ENCODE data around the gene RAD51B. TPM values are rescaled to one million over a fixed set of nuclear protein-coding genes. Genes with fewer than 3 reads are reported as not detected.

The RAD51B gene
- total and polyA plus RNA-seq, 2 of the 13 experiments (the other 11 are each of a cell fraction or from before 2014, with no cell fraction given), result 7.0 to 9.5 TPM

- TF ChIP-seq ARID5B (CRISPR knock-in tag; IDR thresholded peaks at IDR 0.05) (peak; percentile 14; the same call in 1 of the 2 replicates), SMC3 (IDR thresholded peaks at IDR 0.05; ENCODE audit: low read length) (peak; percentile 76), ZNF605 (CRISPR knock-in tag; IDR thresholded peaks at IDR 0.05) (no peak), NFKB2 (CRISPR knock-in tag; IDR thresholded peaks at IDR 0.05; ENCODE audit: borderline replicate concordance) (no peak), SKI (IDR thresholded peaks at IDR 0.05; ENCODE audit: partially characterized antibody) (peak; percentile 87), ZNF550 (CRISPR knock-in tag; IDR thresholded peaks at IDR 0.05; ENCODE audit: borderline replicate concordance) (no peak), HBP1 (CRISPR knock-in tag; IDR thresholded peaks at IDR 0.05; ENCODE audit: low read depth) (no peak), PATZ1 (CRISPR knock-in tag; IDR thresholded peaks at IDR 0.05) (peak; percentile 89), GATAD2A (CRISPR knock-in tag; IDR thresholded peaks at IDR 0.05) (0 out of 2 replicates have a peak, but pooled peaks have one; percentile 22), NCOA2 (CRISPR knock-in tag; IDR thresholded peaks at IDR 0.05) (0 out of 2 replicates have a peak, but pooled peaks have one; percentile 13), ZNF24 (IDR thresholded peaks at IDR 0.05) (peak; percentile 55; the same call in 1 of the 2 replicates), CTCF (CRISPR knock-in tag; IDR thresholded peaks at IDR 0.05) (peak; percentile 80), CREM (IDR thresholded peaks at IDR 0.05) (no peak), CREM (CRISPR knock-in tag; IDR thresholded peaks at IDR 0.05) (no peak)
Measured at GRCh38 chr14:67943947-67944346, 124.4 kb downstream of the RAD51B start (continued).

Data from HepG2 (cell line).